ENCODE data around the gene KDM1B.

Gene KDM1B

DNA sequence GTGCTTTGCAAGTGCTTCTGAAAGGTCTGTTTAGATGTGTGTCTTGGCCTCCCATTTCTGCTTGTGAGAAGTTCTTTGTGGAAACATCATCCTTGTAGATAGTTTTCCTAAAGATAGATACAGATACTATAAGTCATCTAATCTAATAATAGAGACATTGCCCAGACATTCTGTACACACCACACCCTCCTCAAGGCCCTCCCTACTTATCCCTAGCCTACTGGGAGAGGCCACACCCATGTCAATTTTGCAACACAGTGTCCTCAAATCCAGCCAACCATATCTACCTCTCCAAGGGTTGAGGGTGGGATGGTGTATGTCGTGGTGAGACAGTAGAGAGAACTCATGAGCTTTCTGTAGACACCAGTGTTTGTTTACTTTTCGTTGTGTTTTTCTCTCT, 6.2 kb downstream of the KDM1B start:
- TF ChIP-seq EZH2phosphoT487 (IDR thresholded peaks at IDR 0.05; ENCODE audit: borderline replicate concordance) = no peak
- TF ChIP-seq, protein P1, sequence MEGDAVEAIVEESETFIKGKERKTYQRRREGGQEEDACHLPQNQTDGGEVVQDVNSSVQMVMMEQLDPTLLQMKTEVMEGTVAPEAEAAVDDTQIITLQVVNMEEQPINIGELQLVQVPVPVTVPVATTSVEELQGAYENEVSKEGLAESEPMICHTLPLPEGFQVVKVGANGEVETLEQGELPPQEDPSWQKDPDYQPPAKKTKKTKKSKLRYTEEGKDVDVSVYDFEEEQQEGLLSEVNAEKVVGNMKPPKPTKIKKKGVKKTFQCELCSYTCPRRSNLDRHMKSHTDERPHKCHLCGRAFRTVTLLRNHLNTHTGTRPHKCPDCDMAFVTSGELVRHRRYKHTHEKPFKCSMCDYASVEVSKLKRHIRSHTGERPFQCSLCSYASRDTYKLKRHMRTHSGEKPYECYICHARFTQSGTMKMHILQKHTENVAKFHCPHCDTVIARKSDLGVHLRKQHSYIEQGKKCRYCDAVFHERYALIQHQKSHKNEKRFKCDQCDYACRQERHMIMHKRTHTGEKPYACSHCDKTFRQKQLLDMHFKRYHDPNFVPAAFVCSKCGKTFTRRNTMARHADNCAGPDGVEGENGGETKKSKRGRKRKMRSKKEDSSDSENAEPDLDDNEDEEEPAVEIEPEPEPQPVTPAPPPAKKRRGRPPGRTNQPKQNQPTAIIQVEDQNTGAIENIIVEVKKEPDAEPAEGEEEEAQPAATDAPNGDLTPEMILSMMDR (conservative IDR thresholded peaks at IDR 0.05; ENCODE audit: low read length) = no peak
- H3F3A ChIP-seq (ENCODE audit: low read depth) = no peaks in the 10 kb centered on the region
- H3K36me3 ChIP-seq (ENCODE audit: insufficient read depth, low read length) = peaks cover 3% of the 10 kb centered on the region; the same call in 1 of the 2 replicates
- no peak overlapping the region for H2AFZ ChIP-seq (ENCODE audit: low read length)
- no peaks in the 10 kb centered on the region for H3K9me2 ChIP-seq (replicated peaks; ENCODE audit: low read depth, low read length)
- H3K4me2 ChIP-seq (ENCODE audit: low read depth, low read length, poor library complexity, severe bottlenecking) = no peak overlapping the region
- H3K9ac ChIP-seq (ENCODE audit: low read depth, low read length, poor library complexity, severe bottlenecking) = no peak overlapping the region
- no peak overlapping the region for H3K4me3 ChIP-seq (ENCODE audit: low read length, poor library complexity, severe bottlenecking)
- H3K9me3 ChIP-seq (ENCODE audit: insufficient read depth, low read depth, low read length) = no peaks in the 10 kb centered on the region
- no peaks in the 10 kb centered on the region for H4K20me1 ChIP-seq (ENCODE audit: insufficient read depth, low read length, poor library complexity, severe bottlenecking)
- H3K79me2 ChIP-seq (ENCODE audit: insufficient read depth, low read length) = no peaks in the 10 kb centered on the region
- no peaks in the 10 kb centered on the region for H3K27me3 ChIP-seq (ENCODE audit: insufficient read depth, low read length, poor library complexity, severe bottlenecking)
- H3K4me1 ChIP-seq (ENCODE audit: insufficient read depth, low read length, poor library complexity, severe bottlenecking) = peaks cover 5% of the 10 kb centered on the region

DNA sequence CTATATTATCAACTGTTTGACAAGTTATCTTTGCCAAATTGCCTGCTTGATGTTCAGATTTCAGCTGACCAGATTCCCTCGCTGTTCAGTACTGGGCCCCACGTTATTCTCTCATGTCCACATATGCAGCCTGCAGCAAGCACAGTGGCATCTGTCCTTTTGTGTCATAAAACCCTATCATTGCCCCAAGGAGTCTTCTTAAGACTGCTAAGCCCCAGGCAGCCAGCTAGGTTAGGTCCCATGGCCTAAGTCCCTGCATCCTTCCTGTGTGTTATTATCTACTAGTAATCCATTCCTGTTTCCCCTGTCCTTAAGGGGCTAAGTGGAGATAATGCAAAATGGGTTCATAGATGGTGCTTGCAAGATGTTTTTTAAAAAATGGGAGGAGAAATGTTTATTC, 7.2 kb downstream of the KDM1B start:
- H3K9me2 ChIP-seq (replicated peaks; ENCODE audit: low read depth, low read length) = no peaks in the 10 kb centered on the region
- TF ChIP-seq, protein P1 (conservative IDR thresholded peaks at IDR 0.05; ENCODE audit: low read length) = no peak
- no peak for TF ChIP-seq EZH2phosphoT487 (IDR thresholded peaks at IDR 0.05; ENCODE audit: borderline replicate concordance)
- no peak overlapping the region for H3K4me3 ChIP-seq (ENCODE audit: low read length, poor library complexity, severe bottlenecking)
- H3K4me2 ChIP-seq (ENCODE audit: low read depth, low read length, poor library complexity, severe bottlenecking) = no peak overlapping the region
- H3K4me1 ChIP-seq (ENCODE audit: insufficient read depth, low read length, poor library complexity, severe bottlenecking) = peaks cover 4% of the 10 kb centered on the region
- H3F3A ChIP-seq (ENCODE audit: low read depth) = no peaks in the 10 kb centered on the region
- H3K79me2 ChIP-seq (ENCODE audit: insufficient read depth, low read length) = no peaks in the 10 kb centered on the region
- H3K9me3 ChIP-seq (ENCODE audit: insufficient read depth, low read depth, low read length) = no peaks in the 10 kb centered on the region
- no peaks in the 10 kb centered on the region for H4K20me1 ChIP-seq (ENCODE audit: insufficient read depth, low read length, poor library complexity, severe bottlenecking)
- H2AFZ ChIP-seq (ENCODE audit: low read length) = no peak overlapping the region
- no peak overlapping the region for H3K9ac ChIP-seq (ENCODE audit: low read depth, low read length, poor library complexity, severe bottlenecking)
- H3K36me3 ChIP-seq (ENCODE audit: insufficient read depth, low read length) = peaks cover 3% of the 10 kb centered on the region; the same call in 1 of the 2 replicates
- H3K27me3 ChIP-seq (ENCODE audit: insufficient read depth, low read length, poor library complexity, severe bottlenecking) = no peaks in the 10 kb centered on the region

DNA sequence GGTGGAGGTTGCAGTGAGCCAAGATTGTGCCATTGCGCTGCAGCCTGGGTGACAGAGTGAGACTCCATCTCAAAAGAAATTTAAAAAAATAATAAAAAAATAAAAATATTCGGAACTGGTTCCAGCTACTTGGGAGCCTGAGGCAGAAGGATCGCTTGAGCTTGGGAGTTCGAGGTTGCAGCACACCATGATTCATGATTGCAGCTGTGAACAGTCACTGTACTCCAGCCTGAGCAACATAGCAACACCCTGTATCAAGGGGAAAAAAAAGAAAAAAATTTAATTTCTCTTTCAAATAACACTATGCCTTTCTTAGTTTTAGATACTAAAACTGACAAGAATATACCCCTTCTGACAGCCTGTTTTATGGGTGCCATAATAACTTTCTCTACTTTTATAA, 10.5 kb downstream of the KDM1B start:
- TF ChIP-seq, protein P1 (conservative IDR thresholded peaks at IDR 0.05; ENCODE audit: low read length) = no peak
- no peak for TF ChIP-seq EZH2phosphoT487 (IDR thresholded peaks at IDR 0.05; ENCODE audit: borderline replicate concordance)
- H2AFZ ChIP-seq (ENCODE audit: low read length) = no peak overlapping the region
- no peak overlapping the region for H3K9ac ChIP-seq (ENCODE audit: low read depth, low read length, poor library complexity, severe bottlenecking)
- no peaks in the 10 kb centered on the region for H3K4me1 ChIP-seq (ENCODE audit: insufficient read depth, low read length, poor library complexity, severe bottlenecking)
- H3K27me3 ChIP-seq (ENCODE audit: insufficient read depth, low read length, poor library complexity, severe bottlenecking) = no peaks in the 10 kb centered on the region
- H3K4me2 ChIP-seq (ENCODE audit: low read depth, low read length, poor library complexity, severe bottlenecking) = no peak overlapping the region
- H3K79me2 ChIP-seq (ENCODE audit: insufficient read depth, low read length) = no peaks in the 10 kb centered on the region
- no peaks in the 10 kb centered on the region for H3K9me3 ChIP-seq (ENCODE audit: insufficient read depth, low read depth, low read length)
- no peaks in the 10 kb centered on the region for H3K9me2 ChIP-seq (replicated peaks; ENCODE audit: low read depth, low read length)
- no peaks in the 10 kb centered on the region for H4K20me1 ChIP-seq (ENCODE audit: insufficient read depth, low read length, poor library complexity, severe bottlenecking)
- no peak overlapping the region for H3K4me3 ChIP-seq (ENCODE audit: low read length, poor library complexity, severe bottlenecking)
- no peaks in the 10 kb centered on the region for H3F3A ChIP-seq (ENCODE audit: low read depth)
- peaks cover 10% of the 10 kb centered on the region; the same call in 1 of the 2 replicates for H3K36me3 ChIP-seq (ENCODE audit: insufficient read depth, low read length)
